ENCODE data around the gene RSPH1. TPM values are rescaled to one million over a fixed set of nuclear protein-coding genes. Genes with fewer than 3 reads are reported as not detected.

Gene RSPH1
- polyA plus RNA-seq, 1 experiment, result not detected

GRCh38 chr21:42427809-42428419 is 68.1 kb downstream of the RSPH1 start:
- ChIA-PET CTCF (no interaction called here), POLR2A (no interaction called here)
- Histone ChIP-seq H3K27ac (ENCODE audit: low read depth, low read length) (no peak overlapping the region), H3K9me3 (ENCODE audit: control insufficient read depth, insufficient read depth, low read length) (peaks cover 8% of the 10 kb centered on the region; the same call in 1 of the 2 replicates), H3K27me3 (ENCODE audit: control insufficient read depth, insufficient read depth, low read length) (peaks cover 5% of the 10 kb centered on the region), H3K4me3 (ENCODE audit: low read depth, low read length) (no peak overlapping the region)
- no peak for DNase-seq (ENCODE audit: low read depth, low spot score)
- TF ChIP-seq CTCF (IDR thresholded peaks at IDR 0.05; ENCODE audit: low read depth, low read length), result no peak

DNA sequence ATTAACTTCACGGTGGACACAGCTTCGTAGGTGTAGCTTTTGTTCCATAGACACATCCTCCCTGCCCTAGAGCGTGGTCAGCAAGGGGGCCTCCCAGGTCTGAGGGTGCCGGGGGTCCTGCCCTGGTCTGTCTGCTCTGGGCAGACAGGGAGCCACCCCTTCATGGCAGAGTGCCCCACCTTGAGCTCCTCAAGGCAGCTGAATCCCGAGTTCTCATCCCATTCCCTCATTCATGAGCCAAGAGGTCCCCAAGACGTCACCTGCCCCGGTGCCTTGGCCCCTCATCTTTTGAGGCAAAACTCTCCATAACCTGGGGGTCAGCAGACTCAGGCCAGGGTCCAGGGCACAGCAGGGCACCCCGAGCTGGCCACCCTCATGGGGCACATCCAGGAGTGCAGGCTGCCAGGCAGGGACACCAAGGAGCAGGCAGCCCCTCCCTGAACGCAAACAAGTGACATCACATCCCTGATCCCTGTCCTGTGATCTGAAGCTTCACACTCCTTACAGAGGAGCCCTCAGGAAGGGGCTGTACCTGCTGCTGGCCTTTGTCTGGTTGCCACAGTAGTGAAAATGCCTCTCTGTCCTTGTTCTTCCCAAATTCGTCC is 69.0 kb downstream of the RSPH1 start:
- Histone ChIP-seq H3K9me3 (ENCODE audit: control insufficient read depth, insufficient read depth, low read length) (peaks cover 8% of the 10 kb centered on the region; the same call in 1 of the 2 replicates), H3K27me3 (ENCODE audit: control insufficient read depth, insufficient read depth, low read length) (peaks cover 5% of the 10 kb centered on the region), H3K27ac (ENCODE audit: low read depth, low read length) (no peak overlapping the region), H3K4me3 (ENCODE audit: low read depth, low read length) (no peak overlapping the region)
- DNase-seq (ENCODE audit: low read depth, low spot score), result no peak
- POLR2A ChIA-PET, result no interaction called here
- TF ChIP-seq CTCF (IDR thresholded peaks at IDR 0.05; ENCODE audit: low read depth, low read length), result no peak
- CTCF ChIA-PET, result no interaction called here

DNA sequence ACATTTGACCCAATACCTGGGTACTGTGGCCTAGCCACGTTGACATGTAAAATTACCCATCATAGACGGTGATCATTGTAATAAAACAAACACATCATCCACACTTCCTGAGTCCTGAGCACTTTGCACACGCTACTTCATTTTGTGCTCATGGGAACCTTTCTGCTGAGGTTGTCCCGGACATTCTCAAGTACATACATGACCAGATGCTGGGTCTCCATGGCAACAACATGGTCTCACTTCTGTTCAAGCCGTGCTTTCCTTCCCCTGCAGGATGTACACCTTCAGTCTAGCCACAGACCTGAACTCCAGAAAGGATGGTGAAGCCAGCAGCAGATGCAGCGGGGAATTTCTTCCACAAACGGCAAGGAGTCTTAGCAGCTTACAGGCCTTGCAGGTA is 69.6 kb downstream of the RSPH1 start:
- no peak overlapping the region for H3K4me3 ChIP-seq (ENCODE audit: low read depth, low read length)
- H3K27ac ChIP-seq (ENCODE audit: low read depth, low read length), result no peak overlapping the region
- ChIA-PET POLR2A (no interaction called here), CTCF (no interaction called here)
- peaks cover 5% of the 10 kb centered on the region for H3K27me3 ChIP-seq (ENCODE audit: control insufficient read depth, insufficient read depth, low read length)
- peaks cover 8% of the 10 kb centered on the region; the same call in 1 of the 2 replicates for H3K9me3 ChIP-seq (ENCODE audit: control insufficient read depth, insufficient read depth, low read length)
- no peak for TF ChIP-seq CTCF (IDR thresholded peaks at IDR 0.05; ENCODE audit: low read depth, low read length)
- DNase-seq (ENCODE audit: low read depth, low spot score), result no peak

DNA sequence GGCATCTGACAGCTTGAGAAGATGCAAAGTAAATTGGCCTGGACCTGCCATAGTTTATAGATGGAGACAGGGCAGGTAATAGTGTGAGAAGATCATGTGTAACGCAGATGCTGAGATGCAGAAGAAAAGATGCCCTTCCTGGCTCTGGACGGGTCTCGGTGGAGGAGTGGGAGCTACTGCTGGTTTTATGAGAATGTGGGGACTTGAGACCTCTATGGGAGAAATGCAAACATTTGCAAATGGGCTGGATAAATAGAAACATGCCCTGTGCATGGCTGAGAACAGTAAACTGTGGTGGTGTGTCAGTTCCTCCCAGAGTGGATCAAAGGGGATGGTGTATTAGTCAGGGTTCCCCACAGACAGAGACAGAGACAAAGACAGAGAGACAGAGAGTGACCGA is 70.4 kb downstream of the RSPH1 start:
- no peak for TF ChIP-seq CTCF (IDR thresholded peaks at IDR 0.05; ENCODE audit: low read depth, low read length)
- CTCF ChIA-PET, result no interaction called here
- H3K4me3 ChIP-seq (ENCODE audit: low read depth, low read length), result no peak overlapping the region

DNA sequence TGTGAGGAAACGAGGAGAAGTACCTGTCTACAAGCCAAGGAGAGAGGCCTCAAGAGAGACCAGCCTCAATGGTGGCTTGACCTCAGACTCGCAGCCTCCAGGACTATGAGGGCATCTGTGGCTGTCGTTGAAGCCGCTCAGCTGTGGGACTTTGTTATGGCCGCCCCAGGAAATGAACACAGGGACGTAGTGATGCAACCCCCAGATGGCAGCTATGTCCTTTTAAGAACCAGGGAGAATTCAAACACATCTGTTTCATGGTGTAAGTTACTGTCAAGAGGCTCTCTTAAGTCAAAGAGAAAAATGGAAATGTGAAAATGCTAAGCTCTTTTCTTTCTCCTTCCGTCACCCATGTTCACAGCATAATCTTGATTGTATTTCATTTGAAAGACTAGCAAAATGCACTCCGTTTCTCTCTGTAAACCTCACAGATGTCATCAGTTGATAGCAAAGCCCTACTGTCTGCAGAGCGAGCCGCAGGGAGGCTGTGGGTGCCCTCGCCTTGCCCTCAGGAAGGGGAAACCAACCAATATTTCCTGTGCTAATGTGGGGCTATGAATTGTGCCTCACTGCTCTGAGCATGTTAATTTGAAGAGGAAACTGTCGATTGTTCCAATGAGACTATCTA is 71.0 kb downstream of the RSPH1 start:
- TF ChIP-seq CTCF (IDR thresholded peaks at IDR 0.05; ENCODE audit: low read depth, low read length), result no peak
- ChIA-PET POLR2A (no interaction called here), CTCF (no interaction called here)
- DNase-seq (ENCODE audit: low read depth, low spot score), result no peak
- H3K4me3 ChIP-seq (ENCODE audit: low read depth, low read length), result no peak overlapping the region
- H3K9me3 ChIP-seq (ENCODE audit: control insufficient read depth, insufficient read depth, low read length), result no peaks in the 10 kb centered on the region
- H3K27ac ChIP-seq (ENCODE audit: low read depth, low read length), result no peak overlapping the region
- peaks cover 5% of the 10 kb centered on the region for H3K27me3 ChIP-seq (ENCODE audit: control insufficient read depth, insufficient read depth, low read length)

More for the DNA sequence above, 70.4 kb downstream of the RSPH1 start:
- no peak for DNase-seq (ENCODE audit: low read depth, low spot score)
- POLR2A ChIA-PET, result no interaction called here
- Histone ChIP-seq H3K27me3 (ENCODE audit: control insufficient read depth, insufficient read depth, low read length) (peaks cover 5% of the 10 kb centered on the region), H3K27ac (ENCODE audit: low read depth, low read length) (no peak overlapping the region), H3K9me3 (ENCODE audit: control insufficient read depth, insufficient read depth, low read length) (peaks cover under 1% of the 10 kb centered on the region; the same call in 1 of the 2 replicates)
